Activated effector memory CD4-positive, alpha-beta T cell treated with Interleukin-2 at 50 U/mL for 16 hours (primary cell): ENCODE measurements around the gene XRCC2.
"Not testable (repeated sequence)": the region's sequence is repeated elsewhere in the genome, so short reads cannot be mapped to it uniquely, and the experiment has no call there.

Experiments
- DNase-seq: peaks from one replicate; pipeline ENCODE4 v3.0.0-alpha.2; 2020

The XRCC2 gene

DNA sequence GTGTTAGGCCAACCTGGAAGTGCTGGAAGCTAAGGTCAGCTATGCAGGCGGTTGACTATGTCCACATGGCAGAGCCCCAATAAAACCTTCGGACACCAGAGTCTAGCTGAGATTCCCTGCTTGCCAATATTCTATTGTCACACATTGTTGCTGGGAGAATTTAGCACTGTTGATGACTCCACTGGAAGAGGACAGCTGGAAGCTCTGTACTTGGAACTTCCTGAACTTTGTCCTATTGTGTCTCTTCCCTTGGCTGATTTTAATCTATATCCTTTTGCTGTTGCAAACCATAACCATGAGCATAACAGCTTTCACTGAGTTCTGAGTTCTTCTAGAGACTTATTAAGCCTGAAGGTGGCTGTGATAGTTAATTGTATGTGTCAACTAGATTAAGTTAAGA is 12.0 kb downstream of the XRCC2 start:
- no peak for DNase-seq

DNA sequence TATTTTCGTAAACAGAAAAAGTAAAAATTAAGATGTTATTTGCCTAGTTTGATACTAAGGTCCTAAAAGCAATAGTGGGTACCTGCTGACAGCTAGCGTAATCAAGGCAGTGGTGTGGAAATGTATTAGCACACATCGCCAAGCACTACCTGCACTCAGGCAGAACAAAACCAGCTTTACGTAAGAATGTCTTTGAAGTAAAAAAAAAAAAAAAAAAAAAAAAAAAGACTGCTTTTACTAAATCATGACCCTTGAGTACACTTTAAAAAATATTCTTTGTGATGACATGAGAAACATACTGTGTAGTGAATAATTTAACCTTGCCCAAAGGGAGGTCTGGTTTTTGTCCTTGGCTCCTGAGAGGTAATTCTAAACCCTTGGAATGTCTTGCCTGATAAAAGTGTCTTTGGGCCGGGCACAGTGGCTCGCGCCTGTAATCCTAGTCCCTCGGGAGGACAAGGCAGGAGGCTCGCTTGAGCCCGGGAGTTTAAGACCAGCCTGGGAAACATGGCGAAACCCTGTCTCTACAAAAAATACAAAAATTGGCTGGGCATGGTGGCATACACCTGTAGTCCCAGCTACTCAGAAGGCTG is 12.7 kb downstream of the XRCC2 start:
- DNase-seq = no peak

GRCh38 chr7:152661479-152661878 is 14.5 kb downstream of the XRCC2 start:
- no peak for DNase-seq

- DNase-seq = no peak
Observed at GRCh38 chr7:152660021-152660420, 15.9 kb downstream of the XRCC2 start.

DNA sequence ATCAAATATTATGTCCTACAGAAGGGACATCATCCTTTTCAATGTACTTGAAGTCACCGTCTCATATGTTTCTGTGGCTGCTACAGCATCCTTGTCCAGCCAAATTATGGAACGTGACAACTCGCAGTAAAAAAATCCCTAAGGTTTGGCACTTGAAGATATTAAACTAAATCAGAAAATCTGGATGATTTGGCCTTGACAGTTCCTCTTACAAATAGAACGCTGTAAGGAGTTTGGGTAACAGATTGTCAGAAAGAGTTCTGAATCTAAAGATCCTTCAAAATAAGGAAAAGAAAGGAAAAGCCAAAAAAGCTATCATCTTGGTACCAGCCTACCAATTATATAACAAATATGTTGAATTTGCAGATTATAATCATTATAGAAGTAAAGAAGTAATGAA is 21.0 kb downstream of the XRCC2 start:
- no peak for DNase-seq

DNA sequence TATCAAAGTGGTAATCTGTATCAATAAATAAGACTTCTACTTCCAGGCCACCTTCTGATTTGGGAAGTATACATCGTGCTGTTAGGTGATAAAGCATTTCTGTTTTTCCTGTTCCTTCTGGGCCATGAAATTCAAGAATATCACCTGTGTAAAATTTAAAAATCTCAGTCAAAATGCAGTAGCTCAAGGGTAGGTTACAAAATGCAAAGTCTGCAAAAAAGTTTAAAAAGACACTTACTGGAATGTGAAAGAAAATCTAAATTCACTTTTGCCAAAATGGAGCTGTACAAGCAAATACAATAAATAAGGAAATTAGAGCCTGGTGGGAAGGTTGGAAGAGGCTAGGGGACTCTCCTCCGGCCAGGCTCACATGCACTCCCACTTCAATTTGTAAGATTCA is 26.7 kb downstream of the XRCC2 start:
- DNase-seq = no peak

- DNase-seq = no peak
Observed at GRCh38 chr7:152647009-152647408, 28.9 kb downstream of the XRCC2 start.

- DNase-seq = not testable (repeated sequence)
Observed at GRCh38 chr7:152646579-152646978, 29.4 kb downstream of the XRCC2 start.

- no peak for DNase-seq
Observed at GRCh38 chr7:152643979-152644559, 31.9 kb downstream of the XRCC2 start.

DNA sequence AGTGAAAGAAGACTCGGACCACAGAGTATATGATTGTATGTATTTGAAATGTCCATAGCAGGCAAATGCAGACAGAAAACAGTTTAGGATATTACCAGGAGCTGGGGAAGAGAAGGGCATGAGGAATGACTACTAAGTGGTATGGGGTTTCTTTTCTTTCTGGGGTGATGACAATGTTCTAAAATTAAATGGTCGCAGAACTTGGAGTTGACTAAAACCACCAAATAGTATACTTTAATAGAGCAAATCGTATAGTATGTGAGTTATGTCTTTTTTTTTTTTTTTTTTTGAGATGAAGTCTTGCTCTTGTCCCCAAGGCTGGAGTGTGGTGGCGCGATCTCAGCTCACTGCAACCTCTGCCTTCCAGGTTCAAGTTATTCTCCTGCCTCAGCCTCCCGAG is 34.6 kb downstream of the XRCC2 start:
- no peak for DNase-seq

- DNase-seq = no peak
Observed at GRCh38 chr7:152640829-152641228, 35.1 kb downstream of the XRCC2 start.

- DNase-seq = no peak
Observed at GRCh38 chr7:152637920-152638580, 37.9 kb downstream of the XRCC2 start.

DNA sequence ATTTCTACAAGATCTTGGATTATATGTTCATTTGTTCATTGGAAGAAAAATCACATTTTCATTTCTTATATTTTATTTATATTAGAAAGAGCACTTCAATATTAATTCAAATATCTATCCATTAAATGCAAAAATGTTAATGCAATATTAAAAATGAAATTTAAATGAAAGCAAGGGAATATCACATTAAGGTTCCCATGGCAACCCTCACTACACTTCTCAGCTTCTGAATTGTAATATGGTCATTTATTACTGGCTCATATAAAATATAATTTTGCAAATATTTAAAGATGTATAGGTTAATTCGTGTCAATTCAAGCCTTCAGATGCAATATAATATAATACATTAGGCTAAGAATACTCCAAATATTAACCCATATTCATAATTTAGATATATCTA is 38.8 kb downstream of the XRCC2 start:
- DNase-seq = no peak

GRCh38 chr7:152636441-152636840 is 39.5 kb downstream of the XRCC2 start:
- DNase-seq = no peak

DNA sequence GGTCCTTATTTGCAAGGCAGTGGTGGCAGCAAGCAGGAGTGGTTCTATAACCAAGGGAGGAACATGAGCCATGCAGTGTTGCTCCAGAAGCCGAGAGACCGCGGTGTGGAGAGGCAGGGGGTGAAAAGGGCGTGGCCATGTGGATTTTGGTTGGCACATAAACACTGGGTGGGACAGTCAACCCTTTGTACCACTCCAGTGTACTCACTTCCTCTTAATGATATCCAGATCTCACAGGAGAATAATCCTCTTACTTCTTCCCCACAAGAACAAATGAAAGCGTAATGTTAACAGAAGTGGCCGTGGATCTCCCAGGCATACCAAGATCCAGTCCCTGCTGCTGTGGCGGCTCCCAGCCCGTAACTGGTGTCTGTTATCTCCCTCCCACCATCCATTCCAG is 42.4 kb downstream of the XRCC2 start:
- DNase-seq = no peak

GRCh38 chr7:152633072-152633471 is 42.9 kb downstream of the XRCC2 start:
- no peak for DNase-seq

GRCh38 chr7:152628772-152629171 is 47.2 kb downstream of the XRCC2 start:
- not testable (repeated sequence) for DNase-seq

- no peak for DNase-seq
Observed at GRCh38 chr7:152624228-152624627, 51.7 kb downstream of the XRCC2 start.

- DNase-seq = no peak
Observed at GRCh38 chr7:152621426-152621825, 54.5 kb downstream of the XRCC2 start.

DNA sequence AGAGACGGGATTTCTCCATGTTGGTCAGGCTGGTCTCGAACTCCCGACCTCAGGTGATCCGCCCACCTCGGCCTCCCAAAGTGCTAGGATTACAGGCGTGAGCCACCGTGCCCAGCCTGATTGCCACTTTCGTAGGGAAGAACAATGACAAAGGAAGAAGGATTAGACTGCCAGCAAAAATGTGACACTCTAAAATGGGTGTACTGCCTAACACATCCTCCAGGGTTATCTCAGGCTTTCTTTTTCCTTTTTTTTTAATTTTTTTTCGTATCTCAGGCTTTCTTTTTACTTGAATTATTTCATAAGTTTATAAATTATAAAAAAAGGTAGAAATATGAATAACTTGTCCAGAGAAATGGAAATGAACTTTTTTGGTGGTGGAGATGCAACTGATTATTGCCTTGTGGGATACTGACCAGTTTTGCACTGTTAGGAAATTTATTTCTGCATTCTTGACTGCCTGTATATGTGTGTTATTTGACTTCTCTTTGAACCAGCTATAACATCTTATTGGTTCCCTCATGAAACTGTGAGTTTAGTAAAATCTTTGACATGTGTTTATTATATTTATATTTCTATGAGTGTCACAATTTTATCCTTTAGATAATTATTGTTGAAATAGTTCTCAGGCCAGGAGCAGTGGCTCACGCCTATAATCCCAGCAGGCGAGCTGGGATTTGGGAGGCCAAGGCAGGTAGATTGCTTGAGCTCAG is 56.8 kb downstream of the XRCC2 start:
- no peak for DNase-seq

GRCh38 chr7:152618427-152618826 is 57.5 kb downstream of the XRCC2 start:
- no peak for DNase-seq

- no peak for DNase-seq
Observed at GRCh38 chr7:152617056-152617455, 58.9 kb downstream of the XRCC2 start.

- no peak for DNase-seq
Observed at GRCh38 chr7:152615031-152615741, 60.8 kb downstream of the XRCC2 start.
